HepG2 (cell line): Measurements from ENCODE around the gene BRAT1. TPM values are rescaled to one million over a fixed set of nuclear protein-coding genes. Genes with fewer than 3 reads are reported as not detected.

Source experiments
- ATAC-seq: fragments of 200-7000 bp; cut with Tn5 transposase; 3 replicates; pipeline ENCODE4 v1.9.1; 2020; ENCODE audit warnings: mild to moderate bottlenecking, moderate library complexity
- BruUV-seq: library from RNA; stranded (reverse); fragments of 400-500 nt; replicated peaks from 2 replicates; lab custom pipeline; 2021; lab: Mats Ljungman, UMichigan
- CTCF ChIA-PET: fragments of 300-600 bp; formaldehyde crosslinking; extraction: SDS; loops from one replicate; lab custom pipeline; 2021; ENCODE audit warnings: low total read pairs, inconsistent platforms, low intra/inter-chr PET ratio; lab: Yijun Ruan, JAX
- POLR2A ChIA-PET: fragments of 350-600 bp; sonication (Branson Sonifier 250); formaldehyde crosslinking; loops from one replicate; lab custom pipeline; 2020; ENCODE audit warnings: antibody characterized with exemption, inconsistent platforms; lab: Yijun Ruan, JAX
- DNase-seq: peaks from one replicate; pipeline ENCODE4 v3.0.0-alpha.2; 2015; ENCODE audit warnings: low spot score
- FAIRE-seq: peaks from 3 replicates; lab custom pipeline; 2011; peaks lifted over from hg19 to GRCh38; lab: Jason Lieb, UNC
- H2AFZ ChIP-seq: one replicate; pipeline ENCODE4 v1.6.1; 2011; ENCODE audit warnings: low read length, inconsistent platforms
- H3K27ac ChIP-seq: fragments of 300-600 bp; 3 replicates; pipeline ENCODE4 v1.8.0; 2011; ENCODE audit warnings: mixed run types, mild to moderate bottlenecking, mixed read lengths, low read length, inconsistent platforms; ENCODE audit not compliant: insufficient read depth; ENCODE audit errors: extremely low read length
- H3K27me3 ChIP-seq, 2 experiments: fragments of 200-600 bp in 1 of 2; 2 replicates in 1 of 2; 3 replicates in 1 of 2; pipeline versions ENCODE4 v1.6.0 to v1.8.0; 2011; ENCODE audit warnings: low read length in 2 of 2, mild to moderate bottlenecking in 2 of 2, moderate library complexity in 2 of 2, inconsistent platforms in 1 of 2; ENCODE audit not compliant: insufficient read depth in 2 of 2, control insufficient read depth in 1 of 2
- H3K36me3 ChIP-seq, 2 experiments: fragments of 200-600 bp in 1 of 2; replicated peaks in 1 of 2; 2 replicates in 1 of 2; 3 replicates in 1 of 2; pipeline versions ENCODE4 v1.5.1 to v1.8.0; 2011; ENCODE audit warnings: low read length in 2 of 2, inconsistent platforms in 1 of 2; ENCODE audit not compliant: insufficient read depth in 2 of 2, control insufficient read depth in 1 of 2
- H3K4me1 ChIP-seq: 2 replicates; pipeline ENCODE4 v1.5.1; 2012; ENCODE audit warnings: low read length, inconsistent platforms; ENCODE audit not compliant: insufficient read depth
- H3K4me2 ChIP-seq: 2 replicates; pipeline ENCODE4 v1.6.0; 2011; ENCODE audit warnings: low read depth, low read length, inconsistent platforms
- H3K4me3 ChIP-seq, 3 experiments: fragments of 200-600 bp in 1 of 3; sonication (generic), shearing (Covaris generic) in 1 of 3; replicated peaks in 1 of 3; 2 replicates each; pipeline ENCODE4 v1.5.1; 2011 to 2016; ENCODE audit warnings: low read length in 3 of 3, inconsistent platforms in 2 of 3, low read depth in 2 of 3, mild to moderate bottlenecking in 2 of 3, control low read depth in 1 of 3, mixed read lengths in 1 of 3; ENCODE audit not compliant: insufficient read depth in 1 of 3
- H3K79me2 ChIP-seq: one replicate; pipeline ENCODE4 v1.6.1; 2011; ENCODE audit warnings: low read length, inconsistent platforms; ENCODE audit not compliant: insufficient read depth
- H3K9ac ChIP-seq: 2 replicates; pipeline ENCODE4 v1.6.0; 2011; ENCODE audit warnings: mild to moderate bottlenecking, low read depth, low read length, inconsistent platforms; ENCODE audit not compliant: insufficient read depth
- H3K9me3 ChIP-seq: 2 replicates; pipeline ENCODE4 v1.5.1; 2012; ENCODE audit warnings: mild to moderate bottlenecking, low read length
- H4K20me1 ChIP-seq: 2 replicates; pipeline ENCODE4 v1.6.0; 2011; ENCODE audit warnings: inconsistent platforms, mild to moderate bottlenecking, low read length, moderate library complexity; ENCODE audit not compliant: insufficient read depth
- NR2F2 ChIP-seq: IDR thresholded peaks from 2 replicates; pipeline ENCODE4 v1.6.1; 2012; ENCODE audit warnings: low read depth, inconsistent platforms, borderline replicate concordance
- ZNF101 ChIP-seq: sonication (generic); formaldehyde crosslinking; IDR thresholded peaks from 2 replicates; pipeline ENCODE4 v1.4.0; 2020; ENCODE audit warnings: mild to moderate bottlenecking, low read depth, missing genetic modification reagents, borderline replicate concordance
- ZNF367 ChIP-seq: sonication (generic); formaldehyde crosslinking; IDR thresholded peaks from 2 replicates; pipeline ENCODE4 v1.4.0; 2020; ENCODE audit warnings: missing genetic modification reagents, borderline replicate concordance
- ZNF556 ChIP-seq: sonication (generic); formaldehyde crosslinking; IDR thresholded peaks from 2 replicates; pipeline ENCODE4 v1.4.0; 2020; ENCODE audit warnings: mild to moderate bottlenecking, missing genetic modification reagents, borderline replicate concordance
- ZNF749 ChIP-seq: sonication (generic); formaldehyde crosslinking; IDR thresholded peaks from 2 replicates; pipeline ENCODE4 v1.8.0; 2022; ENCODE audit warnings: mild to moderate bottlenecking, missing genetic modification reagents, moderate library complexity, borderline replicate concordance
- WGBS: methylation state at CpG from one replicate; pipeline ENCODE4 v1.1.6; 2017; ENCODE audit warnings: low lambda C conversion rate; 5-methylcytosine and 5-hydroxymethylcytosine counted together
- in situ Hi-C: cut with HindIII; loops from 2 replicates; pipeline ENCODE4 v1.10.0; 2017; ENCODE audit warnings: low pct_unique_long_range_greater_than_20kb; ENCODE audit not compliant: extremely low pct_ligation_motif_present
- intact Hi-C: fragments of 100-400 bp; cut with micrococcal nuclease; formaldehyde crosslinking; loops from one replicate; pipeline ENCODE4 v1.10.0; 2022; ENCODE audit not compliant: unreplicated experiment
- polyA plus RNA-seq, 8 experiments: library from polyadenylated mRNA; depleted of rRNA in 3 of 8; stranded (reverse) in 7 of 8; unstranded in 1 of 8; fragments of >200 nt; fragmentation: Illumina TruSeq in 4 of 8; extraction: Trizol in 4 of 8; gene quantifications; 2 replicates each; pipeline versions ENCODE4 v1.2.1 to v1.2.3, GENCODE V29; 2011 to 2016; ENCODE audit warnings: low read depth in 4 of 8, missing spikeins in 1 of 8, mixed read lengths in 1 of 8; ENCODE audit not compliant: insufficient read depth in 1 of 8
- total RNA-seq, 5 experiments: library from RNA; depleted of rRNA; stranded (reverse); fragments of >200 nt; fragmentation: Illumina TruSeq; extraction: Trizol; gene quantifications; 2 replicates each; pipeline ENCODE4 v1.2.3, GENCODE V29; 2016; ENCODE audit warnings: low read depth in 1 of 5
- TF ChIP-seq, protein P1 (sequence below): sonication (generic); formaldehyde crosslinking; conservative IDR thresholded peaks from 2 replicates; pipeline ENCODE4 v1.8.0; 2022; ENCODE audit warnings: missing genetic modification reagents
- TF ChIP-seq, protein P2 (sequence below): sonication (generic); formaldehyde crosslinking; conservative IDR thresholded peaks from 2 replicates; pipeline ENCODE4 v1.4.0; 2020; ENCODE audit warnings: missing genetic modification reagents
- TF ChIP-seq, protein P3 (sequence below): sonication (generic); formaldehyde crosslinking; IDR thresholded peaks from 2 replicates; pipeline ENCODE4 v1.5.1; 2020; ENCODE audit warnings: mild to moderate bottlenecking, missing genetic modification reagents
- TF ChIP-seq, protein P4 (sequence below): sonication (generic); formaldehyde crosslinking; IDR thresholded peaks from 2 replicates; pipeline ENCODE4 v1.8.0; 2022; ENCODE audit warnings: mild to moderate bottlenecking, missing genetic modification reagents, moderate library complexity
- TF ChIP-seq, protein P5 (sequence below): sonication (generic); formaldehyde crosslinking; IDR thresholded peaks from 2 replicates; pipeline ENCODE4 v1.4.0; 2020; ENCODE audit warnings: missing genetic modification reagents

BRAT1 gene
- total and polyA plus RNA-seq, 2 of the 13 experiments (the other 11 are each of a cell fraction or from before 2014, with no cell fraction given), result 10.2 to 20.3 TPM

DNA sequence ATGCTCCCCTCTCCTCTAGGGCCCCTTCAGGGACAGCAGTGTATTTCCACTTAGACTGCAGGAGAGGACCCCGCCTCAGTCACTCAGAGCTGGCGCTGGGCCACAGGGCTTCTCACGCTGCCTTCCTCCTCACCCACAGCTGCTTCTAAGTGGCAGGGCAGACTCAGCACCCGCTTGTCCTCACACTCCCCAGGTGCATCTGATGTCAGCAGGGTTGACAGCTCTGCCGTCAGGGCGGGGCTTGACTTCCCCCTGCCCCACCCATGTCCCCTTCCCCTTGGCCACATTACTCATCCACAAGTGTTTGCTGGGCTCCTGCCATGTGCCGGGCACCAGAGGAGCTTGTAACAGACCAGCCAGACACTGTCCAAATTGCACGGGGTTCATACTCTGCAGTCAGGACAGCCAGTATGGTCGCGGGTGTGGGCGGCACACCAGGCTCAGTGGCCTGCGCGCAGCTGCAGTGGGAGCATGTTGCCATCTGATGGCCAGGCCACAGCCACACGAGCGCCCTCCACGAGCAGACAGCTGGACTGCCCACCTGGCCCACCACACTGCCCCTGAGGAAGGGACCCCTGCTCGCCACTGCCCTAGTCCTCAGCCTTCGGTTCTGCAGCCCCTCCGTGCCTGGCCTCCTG lies 47.2 kb upstream of the BRAT1 start (continued):
- TF ChIP-seq, protein P1, sequence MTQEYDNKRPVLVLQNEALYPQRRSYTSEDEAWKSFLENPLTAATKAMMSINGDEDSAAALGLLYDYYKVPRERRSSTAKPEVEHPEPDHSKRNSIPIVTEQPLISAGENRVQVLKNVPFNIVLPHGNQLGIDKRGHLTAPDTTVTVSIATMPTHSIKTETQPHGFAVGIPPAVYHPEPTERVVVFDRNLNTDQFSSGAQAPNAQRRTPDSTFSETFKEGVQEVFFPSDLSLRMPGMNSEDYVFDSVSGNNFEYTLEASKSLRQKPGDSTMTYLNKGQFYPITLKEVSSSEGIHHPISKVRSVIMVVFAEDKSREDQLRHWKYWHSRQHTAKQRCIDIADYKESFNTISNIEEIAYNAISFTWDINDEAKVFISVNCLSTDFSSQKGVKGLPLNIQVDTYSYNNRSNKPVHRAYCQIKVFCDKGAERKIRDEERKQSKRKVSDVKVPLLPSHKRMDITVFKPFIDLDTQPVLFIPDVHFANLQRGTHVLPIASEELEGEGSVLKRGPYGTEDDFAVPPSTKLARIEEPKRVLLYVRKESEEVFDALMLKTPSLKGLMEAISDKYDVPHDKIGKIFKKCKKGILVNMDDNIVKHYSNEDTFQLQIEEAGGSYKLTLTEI (CRISPR knock-in tag), result no peak
- TF ChIP-seq, protein P2, sequence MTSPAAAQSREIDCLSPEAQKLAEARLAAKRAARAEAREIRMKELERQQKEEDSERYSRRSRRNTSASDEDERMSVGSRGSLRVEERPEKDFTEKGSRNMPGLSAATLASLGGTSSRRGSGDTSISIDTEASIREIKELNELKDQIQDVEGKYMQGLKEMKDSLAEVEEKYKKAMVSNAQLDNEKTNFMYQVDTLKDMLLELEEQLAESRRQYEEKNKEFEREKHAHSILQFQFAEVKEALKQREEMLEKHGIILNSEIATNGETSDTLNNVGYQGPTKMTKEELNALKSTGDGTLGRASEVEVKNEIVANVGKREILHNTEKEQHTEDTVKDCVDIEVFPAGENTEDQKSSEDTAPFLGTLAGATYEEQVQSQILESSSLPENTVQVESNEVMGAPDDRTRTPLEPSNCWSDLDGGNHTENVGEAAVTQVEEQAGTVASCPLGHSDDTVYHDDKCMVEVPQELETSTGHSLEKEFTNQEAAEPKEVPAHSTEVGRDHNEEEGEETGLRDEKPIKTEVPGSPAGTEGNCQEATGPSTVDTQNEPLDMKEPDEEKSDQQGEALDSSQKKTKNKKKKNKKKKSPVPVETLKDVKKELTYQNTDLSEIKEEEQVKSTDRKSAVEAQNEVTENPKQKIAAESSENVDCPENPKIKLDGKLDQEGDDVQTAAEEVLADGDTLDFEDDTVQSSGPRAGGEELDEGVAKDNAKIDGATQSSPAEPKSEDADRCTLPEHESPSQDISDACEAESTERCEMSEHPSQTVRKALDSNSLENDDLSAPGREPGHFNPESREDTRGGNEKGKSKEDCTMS, result no peak

DNA sequence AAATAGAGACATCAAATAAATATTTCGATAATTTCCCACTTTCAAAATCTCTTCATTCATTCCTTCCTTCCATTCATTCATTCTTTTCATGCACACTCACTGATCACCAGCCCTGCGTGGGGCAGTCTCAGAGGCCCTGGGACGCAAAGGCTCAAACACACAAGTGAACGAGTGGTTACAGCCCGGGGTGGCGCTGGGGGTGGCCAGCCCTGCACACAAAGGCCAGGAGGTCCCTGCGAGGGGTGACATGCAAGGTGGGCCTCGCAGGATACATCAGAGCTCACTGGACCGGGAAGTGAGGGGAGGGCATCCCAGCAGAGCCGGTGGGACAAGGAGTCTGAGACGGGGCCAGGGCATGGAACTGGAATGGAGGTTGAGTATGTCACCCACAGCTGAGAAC lies 46.6 kb upstream of the BRAT1 start:
- FAIRE-seq (no peak), DNase-seq (no peak), ATAC-seq (no peak)
- no peaks in the 10 kb centered on the region for H3K9me3 ChIP-seq
- no peak overlapping the region for H2AFZ ChIP-seq
- H3K4me1 ChIP-seq, result no peaks in the 10 kb centered on the region
- ChIA-PET POLR2A (interaction anchor here (0.6 kb wide), 1 partner anchor 14 kb away, joined by 3 read pairs; no protein-coding TSS in a partner anchor), CTCF (no interaction called here)
- intact Hi-C loops, result no loop called here
- no peak overlapping the region for H3K4me2 ChIP-seq
- BruUV-seq, result no TSS peak
- no peak overlapping the region for H3K9ac ChIP-seq
- H4K20me1 ChIP-seq, result no peaks in the 10 kb centered on the region
- H3K27ac ChIP-seq, result no peak overlapping the region
- H3K36me3 ChIP-seq, result no peaks in the 10 kb centered on the region
- H3K27me3 ChIP-seq, result no peaks in the 10 kb centered on the region
- WGBS, result 91% methylated on average over 11 of the region's 11 CpGs
- in situ Hi-C loops, result no loop called here
- H3K4me3 ChIP-seq, result no peak overlapping the region
- no peaks in the 10 kb centered on the region for H3K79me2 ChIP-seq
- TF ChIP-seq ZNF556 (CRISPR knock-in tag) (no peak), ZNF101 (no peak), ZNF749 (CRISPR knock-in tag) (no peak), NR2F2 (no peak), ZNF367 (CRISPR knock-in tag) (no peak)
- TF ChIP-seq, protein P3, sequence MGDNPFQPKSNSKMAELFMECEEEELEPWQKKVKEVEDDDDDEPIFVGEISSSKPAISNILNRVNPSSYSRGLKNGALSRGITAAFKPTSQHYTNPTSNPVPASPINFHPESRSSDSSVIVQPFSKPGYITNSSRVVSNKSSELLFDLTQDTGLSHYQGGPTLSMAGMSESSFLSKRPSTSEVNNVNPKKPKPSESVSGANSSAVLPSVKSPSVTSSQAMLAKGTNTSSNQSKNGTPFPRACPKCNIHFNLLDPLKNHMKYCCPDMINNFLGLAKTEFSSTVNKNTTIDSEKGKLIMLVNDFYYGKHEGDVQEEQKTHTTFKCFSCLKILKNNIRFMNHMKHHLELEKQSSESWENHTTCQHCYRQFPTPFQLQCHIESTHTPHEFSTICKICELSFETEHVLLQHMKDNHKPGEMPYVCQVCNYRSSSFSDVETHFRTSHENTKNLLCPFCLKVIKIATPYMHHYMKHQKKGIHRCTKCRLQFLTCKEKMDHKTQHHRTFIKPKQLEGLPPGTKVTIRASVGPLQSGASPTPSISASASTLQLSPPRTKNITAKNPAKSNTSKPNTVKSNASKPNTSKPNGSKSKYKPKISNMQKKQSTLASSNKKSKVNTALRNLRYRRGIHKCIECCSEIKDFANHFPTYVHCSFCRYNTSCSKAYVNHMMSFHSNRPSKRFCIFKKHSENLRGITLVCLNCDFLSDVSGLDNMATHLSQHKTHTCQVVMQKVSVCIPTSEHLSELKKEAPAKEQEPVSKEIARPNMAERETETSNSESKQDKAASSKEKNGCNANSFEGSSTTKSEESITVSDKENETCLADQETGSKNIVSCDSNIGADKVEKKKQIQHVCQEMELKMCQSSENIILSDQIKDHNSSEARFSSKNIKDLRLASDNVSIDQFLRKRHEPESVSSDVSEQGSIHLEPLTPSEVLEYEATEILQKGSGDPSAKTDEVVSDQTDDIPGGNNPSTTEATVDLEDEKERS, result no peak
- TF ChIP-seq, protein P4, sequence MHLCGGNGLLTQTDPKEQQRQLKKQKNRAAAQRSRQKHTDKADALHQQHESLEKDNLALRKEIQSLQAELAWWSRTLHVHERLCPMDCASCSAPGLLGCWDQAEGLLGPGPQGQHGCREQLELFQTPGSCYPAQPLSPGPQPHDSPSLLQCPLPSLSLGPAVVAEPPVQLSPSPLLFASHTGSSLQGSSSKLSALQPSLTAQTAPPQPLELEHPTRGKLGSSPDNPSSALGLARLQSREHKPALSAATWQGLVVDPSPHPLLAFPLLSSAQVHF (CRISPR knock-in tag), result no peak
- TF ChIP-seq, protein P5, sequence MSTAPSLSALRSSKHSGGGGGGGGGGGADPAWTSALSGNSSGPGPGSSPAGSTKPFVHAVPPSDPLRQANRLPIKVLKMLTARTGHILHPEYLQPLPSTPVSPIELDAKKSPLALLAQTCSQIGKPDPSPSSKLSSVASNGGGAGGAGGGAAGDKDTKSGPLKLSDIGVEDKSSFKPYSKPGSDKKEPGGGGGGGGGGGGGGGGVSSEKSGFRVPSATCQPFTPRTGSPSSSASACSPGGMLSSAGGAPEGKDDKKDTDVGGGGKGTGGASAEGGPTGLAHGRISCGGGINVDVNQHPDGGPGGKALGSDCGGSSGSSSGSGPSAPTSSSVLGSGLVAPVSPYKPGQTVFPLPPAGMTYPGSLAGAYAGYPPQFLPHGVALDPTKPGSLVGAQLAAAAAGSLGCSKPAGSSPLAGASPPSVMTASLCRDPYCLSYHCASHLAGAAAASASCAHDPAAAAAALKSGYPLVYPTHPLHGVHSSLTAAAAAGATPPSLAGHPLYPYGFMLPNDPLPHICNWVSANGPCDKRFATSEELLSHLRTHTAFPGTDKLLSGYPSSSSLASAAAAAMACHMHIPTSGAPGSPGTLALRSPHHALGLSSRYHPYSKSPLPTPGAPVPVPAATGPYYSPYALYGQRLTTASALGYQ (CRISPR knock-in tag), result no peak
